Panc1 (cell line): ENCODE measurements around the gene MDM2. TPM values are rescaled to one million over a fixed set of nuclear protein-coding genes. Genes with fewer than 3 reads are reported as not detected.

Experiments
- ATAC-seq: fragments of 200-7000 bp; cut with Tn5 transposase; 2 replicates; pipeline ENCODE4 v1.9.1; 2020; ENCODE audit warnings: mild to moderate bottlenecking, moderate library complexity
- BruUV-seq: library from RNA; stranded (reverse); fragments of 400-500 nt; replicated peaks from 2 replicates; lab custom pipeline; 2021; lab: Mats Ljungman, UMichigan
- CTCF ChIA-PET: fragments of 300-600 bp; sonication (Branson Sonifier 250); formaldehyde crosslinking; loops from one replicate; lab custom pipeline; 2022; ENCODE audit warnings: antibody characterized with exemption; lab: Charles Lee
- POLR2A ChIA-PET: fragments of 300-600 bp; sonication (Branson Sonifier 250); formaldehyde crosslinking; loops from one replicate; lab custom pipeline; 2022; ENCODE audit warnings: antibody characterized with exemption; lab: Charles Lee
- DNase-seq: peaks from one replicate; pipeline ENCODE4 v3.0.0-alpha.2; 2010; ENCODE audit warnings: low read depth, low spot score
- H3K27ac ChIP-seq: 2 replicates; pipeline ENCODE4 v1.5.1; 2011; ENCODE audit warnings: mild to moderate bottlenecking, low read length, inconsistent platforms
- H3K27me3 ChIP-seq: fragments of 200-500 bp; sonication (Bioruptor generic); 2 replicates; pipeline ENCODE4 v1.6.0; 2014; ENCODE audit warnings: low read length, inconsistent platforms; ENCODE audit not compliant: control insufficient read depth, insufficient read depth
- H3K36me3 ChIP-seq: fragments of 200-500 bp; sonication (Bioruptor generic); 2 replicates; pipeline ENCODE4 v1.5.1; 2014; ENCODE audit warnings: inconsistent platforms, mild to moderate bottlenecking, low read length, moderate library complexity; ENCODE audit not compliant: control insufficient read depth, insufficient read depth
- H3K4me1 ChIP-seq: 2 replicates; pipeline ENCODE4 v1.5.1; 2011; ENCODE audit warnings: inconsistent platforms, mild to moderate bottlenecking, low read length, moderate library complexity; ENCODE audit not compliant: control insufficient read depth, insufficient read depth
- H3K4me3 ChIP-seq, 2 experiments: 2 replicates each; pipeline ENCODE4 v1.5.1; 2011 to 2012; ENCODE audit warnings: low read depth in 2 of 2, low read length in 2 of 2, mild to moderate bottlenecking in 2 of 2, inconsistent platforms in 1 of 2, moderate library complexity in 1 of 2
- H3K9me3 ChIP-seq: fragments of 200-500 bp; sonication (Bioruptor generic); 2 replicates; pipeline ENCODE4 v1.5.1; 2014; ENCODE audit warnings: low read depth, mild to moderate bottlenecking, inconsistent platforms, low read length, moderate library complexity; ENCODE audit not compliant: control insufficient read depth, insufficient read depth
- POLR2AphosphoS5 ChIP-seq: IDR thresholded peaks from 2 replicates; pipeline ENCODE4 v1.6.1; 2012; ENCODE audit warnings: mild to moderate bottlenecking, low read depth, low read length, moderate library complexity
- SIN3A ChIP-seq: IDR thresholded peaks from 2 replicates; pipeline ENCODE4 v1.6.1; 2012; ENCODE audit warnings: low read depth, mild to moderate bottlenecking, low read length, moderate library complexity, borderline replicate concordance; ENCODE audit not compliant: insufficient read depth
- TCF7L2 ChIP-seq: IDR thresholded peaks from 2 replicates; pipeline ENCODE4 v1.6.1; 2011; ENCODE audit warnings: mild to moderate bottlenecking, low read depth, low read length, inconsistent platforms
- in situ Hi-C: cut with HindIII; loops from 2 replicates; pipeline ENCODE4 v1.10.0; 2016; ENCODE audit warnings: low sequenced_read_pairs, low pct_unique_long_range_greater_than_20kb
- intact Hi-C: fragments of 100-400 bp; cut with micrococcal nuclease; formaldehyde crosslinking; loops from one replicate; pipeline ENCODE4 v1.10.0; 2022; ENCODE audit not compliant: unreplicated experiment
- total RNA-seq: library from RNA; stranded (reverse); gene quantifications from one replicate; pipeline ENCODE4 v1.2.1, GENCODE V29; 2021; ENCODE audit not compliant: unreplicated experiment
- TF ChIP-seq, protein P1 (sequence below): fragments of 450-650 bp; IDR thresholded peaks from 2 replicates; pipeline ENCODE4 v1.5.1; 2017; ENCODE audit warnings: mild to moderate bottlenecking
- TF ChIP-seq, protein P2 (sequence below), 2 experiments: IDR thresholded peaks; 2 replicates each; pipeline ENCODE4 v1.6.1; 2011 to 2012; ENCODE audit warnings: low read depth in 2 of 2, control low read depth in 1 of 2, low read length in 1 of 2, mild to moderate bottlenecking in 1 of 2, moderate library complexity in 1 of 2; ENCODE audit not compliant: insufficient read depth in 1 of 2

Gene MDM2
- total RNA-seq, 1 experiment from 2014 or later = 101 TPM

DNA sequence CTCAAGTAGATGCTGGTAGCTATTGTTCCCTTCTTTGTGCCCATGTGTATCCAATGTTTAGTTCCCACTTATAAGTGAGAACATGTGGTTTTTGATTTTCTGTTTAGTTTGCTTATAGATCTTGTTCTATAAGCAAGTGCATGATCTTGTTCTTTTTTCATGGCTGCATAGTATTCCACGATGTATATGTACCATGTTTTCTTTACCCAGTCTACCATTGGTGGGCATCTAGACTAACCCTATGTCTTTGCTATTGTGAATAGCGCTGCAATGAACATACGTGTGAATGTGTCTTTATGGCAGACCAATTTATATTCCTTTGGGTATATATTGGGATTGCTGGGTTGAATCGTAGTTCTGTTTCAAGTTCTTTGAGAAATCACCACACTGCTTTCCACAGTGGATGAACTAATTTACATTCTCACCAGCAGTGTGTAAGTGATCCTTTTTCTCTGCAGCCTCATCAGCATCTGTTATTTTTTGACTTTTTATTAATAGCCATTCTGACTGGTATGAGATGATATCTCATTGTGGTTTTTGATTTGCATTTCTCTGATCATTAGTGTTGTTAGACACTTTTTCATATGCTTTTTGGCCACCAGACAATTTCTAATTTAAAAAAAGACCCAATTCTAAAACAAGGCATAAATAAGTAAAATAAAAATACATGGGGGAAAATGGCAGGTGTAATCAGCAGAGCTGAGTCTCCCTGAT lies 74.4 kb downstream of the MDM2 start:
- H3K4me3 ChIP-seq = no peak overlapping the region
- no peak for ATAC-seq
- no peaks in the 10 kb centered on the region for H3K4me1 ChIP-seq
- no peak overlapping the region for H3K27ac ChIP-seq
- H3K9me3 ChIP-seq = no peaks in the 10 kb centered on the region
- ChIA-PET POLR2A (no interaction called here), CTCF (no interaction called here)
- TF ChIP-seq, protein P1, sequence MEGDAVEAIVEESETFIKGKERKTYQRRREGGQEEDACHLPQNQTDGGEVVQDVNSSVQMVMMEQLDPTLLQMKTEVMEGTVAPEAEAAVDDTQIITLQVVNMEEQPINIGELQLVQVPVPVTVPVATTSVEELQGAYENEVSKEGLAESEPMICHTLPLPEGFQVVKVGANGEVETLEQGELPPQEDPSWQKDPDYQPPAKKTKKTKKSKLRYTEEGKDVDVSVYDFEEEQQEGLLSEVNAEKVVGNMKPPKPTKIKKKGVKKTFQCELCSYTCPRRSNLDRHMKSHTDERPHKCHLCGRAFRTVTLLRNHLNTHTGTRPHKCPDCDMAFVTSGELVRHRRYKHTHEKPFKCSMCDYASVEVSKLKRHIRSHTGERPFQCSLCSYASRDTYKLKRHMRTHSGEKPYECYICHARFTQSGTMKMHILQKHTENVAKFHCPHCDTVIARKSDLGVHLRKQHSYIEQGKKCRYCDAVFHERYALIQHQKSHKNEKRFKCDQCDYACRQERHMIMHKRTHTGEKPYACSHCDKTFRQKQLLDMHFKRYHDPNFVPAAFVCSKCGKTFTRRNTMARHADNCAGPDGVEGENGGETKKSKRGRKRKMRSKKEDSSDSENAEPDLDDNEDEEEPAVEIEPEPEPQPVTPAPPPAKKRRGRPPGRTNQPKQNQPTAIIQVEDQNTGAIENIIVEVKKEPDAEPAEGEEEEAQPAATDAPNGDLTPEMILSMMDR = no peak
- TF ChIP-seq POLR2AphosphoS5 (no peak), SIN3A (no peak), TCF7L2 (no peak)
- TF ChIP-seq, protein P2, sequence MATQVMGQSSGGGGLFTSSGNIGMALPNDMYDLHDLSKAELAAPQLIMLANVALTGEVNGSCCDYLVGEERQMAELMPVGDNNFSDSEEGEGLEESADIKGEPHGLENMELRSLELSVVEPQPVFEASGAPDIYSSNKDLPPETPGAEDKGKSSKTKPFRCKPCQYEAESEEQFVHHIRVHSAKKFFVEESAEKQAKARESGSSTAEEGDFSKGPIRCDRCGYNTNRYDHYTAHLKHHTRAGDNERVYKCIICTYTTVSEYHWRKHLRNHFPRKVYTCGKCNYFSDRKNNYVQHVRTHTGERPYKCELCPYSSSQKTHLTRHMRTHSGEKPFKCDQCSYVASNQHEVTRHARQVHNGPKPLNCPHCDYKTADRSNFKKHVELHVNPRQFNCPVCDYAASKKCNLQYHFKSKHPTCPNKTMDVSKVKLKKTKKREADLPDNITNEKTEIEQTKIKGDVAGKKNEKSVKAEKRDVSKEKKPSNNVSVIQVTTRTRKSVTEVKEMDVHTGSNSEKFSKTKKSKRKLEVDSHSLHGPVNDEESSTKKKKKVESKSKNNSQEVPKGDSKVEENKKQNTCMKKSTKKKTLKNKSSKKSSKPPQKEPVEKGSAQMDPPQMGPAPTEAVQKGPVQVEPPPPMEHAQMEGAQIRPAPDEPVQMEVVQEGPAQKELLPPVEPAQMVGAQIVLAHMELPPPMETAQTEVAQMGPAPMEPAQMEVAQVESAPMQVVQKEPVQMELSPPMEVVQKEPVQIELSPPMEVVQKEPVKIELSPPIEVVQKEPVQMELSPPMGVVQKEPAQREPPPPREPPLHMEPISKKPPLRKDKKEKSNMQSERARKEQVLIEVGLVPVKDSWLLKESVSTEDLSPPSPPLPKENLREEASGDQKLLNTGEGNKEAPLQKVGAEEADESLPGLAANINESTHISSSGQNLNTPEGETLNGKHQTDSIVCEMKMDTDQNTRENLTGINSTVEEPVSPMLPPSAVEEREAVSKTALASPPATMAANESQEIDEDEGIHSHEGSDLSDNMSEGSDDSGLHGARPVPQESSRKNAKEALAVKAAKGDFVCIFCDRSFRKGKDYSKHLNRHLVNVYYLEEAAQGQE (IDR thresholded peaks at IDR 0.05; ENCODE audit: insufficient read depth in 1 of 2, low read depth in 2 of 2, low read length in 1 of 2) = no peak
- BruUV-seq = no TSS peak
- in situ Hi-C loops (no loop called here), intact Hi-C loops (no loop called here)
- no peak for DNase-seq
- H3K36me3 ChIP-seq = no peaks in the 10 kb centered on the region
- H3K27me3 ChIP-seq = no peaks in the 10 kb centered on the region

DNA sequence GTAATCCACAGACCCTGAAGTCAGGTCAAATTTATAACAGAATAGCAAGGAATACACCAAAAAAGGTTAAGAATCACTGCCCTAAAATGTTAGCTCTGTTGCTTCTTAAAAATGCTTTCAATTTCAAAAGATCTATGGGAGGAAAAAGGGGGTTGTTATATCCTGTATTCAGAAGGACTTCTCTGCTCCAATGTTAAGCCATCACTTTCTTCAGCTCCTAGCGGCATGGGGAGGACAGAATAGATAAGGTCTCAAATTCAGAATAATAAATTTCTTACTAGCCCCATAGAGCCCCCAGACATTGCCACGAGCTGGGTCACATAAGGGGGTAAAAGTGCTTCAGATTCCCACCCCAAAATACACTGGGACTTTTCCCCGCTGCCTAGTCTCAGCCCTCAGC lies 75.2 kb downstream of the MDM2 start:
- Histone ChIP-seq H3K4me1 (no peaks in the 10 kb centered on the region), H3K27me3 (no peaks in the 10 kb centered on the region), H3K4me3 (no peak overlapping the region), H3K27ac (no peak overlapping the region), H3K36me3 (no peaks in the 10 kb centered on the region), H3K9me3 (no peaks in the 10 kb centered on the region)
- TF ChIP-seq, protein P2 (IDR thresholded peaks at IDR 0.05; ENCODE audit: insufficient read depth in 1 of 2, low read depth in 2 of 2, low read length in 1 of 2) = no peak
- TF ChIP-seq SIN3A (no peak), TCF7L2 (no peak), POLR2AphosphoS5 (no peak)
- TF ChIP-seq, protein P1 = no peak
- no TSS peak for BruUV-seq
- ChIA-PET POLR2A (interaction anchor here (0.7 kb wide), 1 partner anchor 84 kb away, joined by 3 read pairs; no protein-coding TSS in a partner anchor), CTCF (no interaction called here)
- DNase-seq (no peak), ATAC-seq (no peak)
- in situ Hi-C loops = no loop called here
- intact Hi-C loops = no loop called here
